HepG2 (cell line): ENCODE results near the gene RIPOR3. TPM values are rescaled to one million over a fixed set of nuclear protein-coding genes. Genes with fewer than 3 reads are reported as not detected.

ENCODE experiments used
- ARNTL ChIP-seq: sonication (generic); formaldehyde crosslinking; IDR thresholded peaks from 2 replicates; pipeline ENCODE4 v1.4.0; 2020; ENCODE audit warnings: mild to moderate bottlenecking, missing genetic modification reagents
- ELF3 ChIP-seq: IDR thresholded peaks from 2 replicates; pipeline ENCODE4 v1.6.1; 2016; ENCODE audit warnings: missing genetic modification reagents, missing compliant biosample characterization
- ETV5 ChIP-seq: IDR thresholded peaks from 2 replicates; pipeline ENCODE4 v1.6.1; 2018; ENCODE audit warnings: missing biosample characterization, missing genetic modification reagents, inconsistent platforms, borderline replicate concordance
- FOXA1 ChIP-seq, 2 experiments: fragments of 450-650 bp in 1 of 2; sonication (generic) in 1 of 2; formaldehyde crosslinking in 1 of 2; IDR thresholded peaks; 2 replicates each; pipeline versions ENCODE4 v1.4.0 to v1.6.1; 2016 to 2020; ENCODE audit warnings: missing genetic modification reagents in 1 of 2
- GLI4 ChIP-seq: sonication (generic); formaldehyde crosslinking; IDR thresholded peaks from 2 replicates; pipeline ENCODE4 v1.5.1; 2020; ENCODE audit warnings: missing genetic modification reagents, mild to moderate bottlenecking, moderate library complexity, borderline replicate concordance
- MTERF4 ChIP-seq: sonication (generic); formaldehyde crosslinking; IDR thresholded peaks from 2 replicates; pipeline ENCODE4 v1.8.0; 2023; ENCODE audit warnings: mild to moderate bottlenecking, missing genetic modification reagents
- MTF1 ChIP-seq: sonication (generic); formaldehyde crosslinking; IDR thresholded peaks from 2 replicates; pipeline ENCODE4 v1.5.0; 2020; ENCODE audit warnings: missing genetic modification reagents
- MYPOP ChIP-seq: sonication (generic); formaldehyde crosslinking; IDR thresholded peaks from 2 replicates; pipeline ENCODE4 v1.8.1; 2023; ENCODE audit warnings: mild to moderate bottlenecking, moderate library complexity, missing genetic modification reagents
- NFKBIZ ChIP-seq: IDR thresholded peaks from 2 replicates; pipeline ENCODE4 v1.6.1; 2018; ENCODE audit warnings: missing genetic modification reagents, missing compliant biosample characterization
- PBX2 ChIP-seq: IDR thresholded peaks from 2 replicates; pipeline ENCODE4 v1.6.1; 2016; ENCODE audit warnings: control low read depth
- PRPF4 ChIP-seq: fragments of 200-400 bp; formaldehyde crosslinking; IDR thresholded peaks from 2 replicates; pipeline ENCODE4 v1.6.1; 2016; ENCODE audit warnings: low read length, low read depth; ENCODE audit not compliant: poor library complexity, severe bottlenecking
- SETDB1 ChIP-seq: sonication (generic); formaldehyde crosslinking; IDR thresholded peaks from 2 replicates; pipeline ENCODE4 v1.5.1; 2020; ENCODE audit warnings: missing genetic modification reagents, mild to moderate bottlenecking, borderline replicate concordance
- SIX1 ChIP-seq: sonication (generic); formaldehyde crosslinking; IDR thresholded peaks from 2 replicates; pipeline ENCODE4 v1.4.0; 2020; ENCODE audit warnings: missing genetic modification reagents, borderline replicate concordance
- ZFP1 ChIP-seq: IDR thresholded peaks from 2 replicates; pipeline ENCODE4 v1.6.1; 2016
- ZNF280B ChIP-seq: sonication (generic); formaldehyde crosslinking; IDR thresholded peaks from 2 replicates; pipeline ENCODE4 v1.5.0; 2020; ENCODE audit warnings: missing genetic modification reagents, mild to moderate bottlenecking, borderline replicate concordance
- ZNF280D ChIP-seq: sonication (generic); formaldehyde crosslinking; IDR thresholded peaks from 2 replicates; pipeline ENCODE4 v1.5.1; 2020; ENCODE audit warnings: mild to moderate bottlenecking, missing genetic modification reagents
- ZNF549 ChIP-seq: sonication (generic); formaldehyde crosslinking; IDR thresholded peaks from 2 replicates; pipeline ENCODE4 v1.5.0; 2020; ENCODE audit warnings: missing genetic modification reagents
- ZNF784 ChIP-seq: sonication (generic); formaldehyde crosslinking; IDR thresholded peaks from 2 replicates; pipeline ENCODE4 v1.5.1; 2020; ENCODE audit warnings: missing genetic modification reagents, mild to moderate bottlenecking, borderline replicate concordance
- polyA plus RNA-seq, 8 experiments: library from polyadenylated mRNA; depleted of rRNA in 3 of 8; stranded (reverse) in 7 of 8; unstranded in 1 of 8; fragments of >200 nt; fragmentation: Illumina TruSeq in 4 of 8; extraction: Trizol in 4 of 8; gene quantifications; 2 replicates each; pipeline versions ENCODE4 v1.2.1 to v1.2.3, GENCODE V29; 2011 to 2016; ENCODE audit warnings: low read depth in 4 of 8, missing spikeins in 1 of 8, mixed read lengths in 1 of 8; ENCODE audit not compliant: insufficient read depth in 1 of 8
- total RNA-seq, 5 experiments: library from RNA; depleted of rRNA; stranded (reverse); fragments of >200 nt; fragmentation: Illumina TruSeq; extraction: Trizol; gene quantifications; 2 replicates each; pipeline ENCODE4 v1.2.3, GENCODE V29; 2016; ENCODE audit warnings: low read depth in 1 of 5

RIPOR3 gene
- total and polyA plus RNA-seq, 2 of the 13 experiments (the other 11 are each of a cell fraction or from before 2014, with no cell fraction given), result 0.18 TPM; not detected in 1

GRCh38 chr20:50645253-50646068 is 45.9 kb downstream of the RIPOR3 start (continued):
- TF ChIP-seq ZNF784 (CRISPR knock-in tag) (peak; percentile 93), ZFP1 (CRISPR knock-in tag) (no peak; the same call in 1 of the 2 replicates), ZNF280B (CRISPR knock-in tag) (peak; percentile 82; the same call in 1 of the 2 replicates), ELF3 (CRISPR knock-in tag) (peak; percentile 99), NFKBIZ (no peak; the same call in 1 of the 2 replicates), SETDB1 (CRISPR knock-in tag) (no peak), MYPOP (CRISPR knock-in tag) (no peak; the same call in 1 of the 2 replicates), ZNF549 (CRISPR knock-in tag) (no peak), GLI4 (CRISPR knock-in tag) (peak; percentile 79; the same call in 1 of the 2 replicates), ZNF280D (CRISPR knock-in tag) (peak; percentile 93), MTERF4 (CRISPR knock-in tag) (no peak), MTF1 (CRISPR knock-in tag) (no peak), FOXA1 (IDR thresholded peaks at IDR 0.05) (no peak), FOXA1 (CRISPR knock-in tag; IDR thresholded peaks at IDR 0.05) (peak; percentile 79), ARNTL (CRISPR knock-in tag) (peak; percentile 100), SIX1 (peak; percentile 69), PRPF4 (no peak), ETV5 (CRISPR knock-in tag) (peak; percentile 99), PBX2 (no peak)
